ENCODE measurements around the gene WNK2. TPM values are rescaled to one million over a fixed set of nuclear protein-coding genes. Genes with fewer than 3 reads are reported as not detected.

The WNK2 gene
- polyA plus RNA-seq, 2 of the 4 experiments (the other 2 are of a cell fraction) = 2.1 to 6.7 TPM

DNA sequence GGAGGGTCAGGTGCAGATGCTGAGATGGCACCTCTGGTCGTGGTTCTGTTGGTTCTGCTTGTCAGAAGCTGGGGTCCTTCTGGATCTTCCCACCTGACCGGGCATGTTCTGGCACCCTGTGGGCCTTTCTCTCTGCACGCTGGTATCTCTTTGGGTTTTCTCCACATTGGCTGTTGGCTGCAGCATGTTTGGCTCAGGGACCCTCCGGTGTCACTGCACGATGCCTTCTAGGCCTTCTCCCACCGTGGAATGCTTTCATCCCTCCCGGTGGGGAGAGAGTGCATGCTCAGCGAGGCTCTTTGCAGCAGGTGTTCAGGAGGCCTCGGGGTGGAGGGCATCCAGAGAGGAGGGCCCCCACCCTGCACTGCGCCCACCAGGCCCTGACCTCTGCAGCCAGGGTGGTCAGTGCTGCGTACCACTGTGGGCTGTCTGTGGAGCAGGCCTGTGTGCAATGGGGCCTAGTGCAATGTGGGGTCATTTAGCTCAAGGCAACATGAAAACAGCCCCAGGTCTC, 119.4 kb downstream of the WNK2 start:
- WGBS (ENCODE audit: missing lambda C conversion rate) = 86% methylated on average over 9 of the region's 11 CpGs
- ChIA-PET CTCF (interaction anchor here (0.8 to 10.1 kb wide), 24 partner anchors 11 to 300 kb away, joined by 3 to 158 read pairs (median 6); partner anchors contain the start of gene NINJ1), POLR2A (no interaction called here)
- Histone ChIP-seq H3K4me2 (no peak overlapping the region), H3K4me1 (peaks cover 4% of the 10 kb centered on the region; the same call in 1 of the 3 replicates), H3K4me3 (no peak overlapping the region), H3K9me3 (no peaks in the 10 kb centered on the region), H3K27ac (no peak overlapping the region)
- no peak for ATAC-seq
- FAIRE-seq = no peak
- DNase-seq (ENCODE audit: low read depth in 1 of 2, low spot score in 1 of 2) = no peak
- TF ChIP-seq RAD21 (conservative IDR thresholded peaks at IDR 0.05 in 1 of 2, IDR thresholded peaks at IDR 0.05 in 1 of 2) = no peak
- TF ChIP-seq, protein P1, sequence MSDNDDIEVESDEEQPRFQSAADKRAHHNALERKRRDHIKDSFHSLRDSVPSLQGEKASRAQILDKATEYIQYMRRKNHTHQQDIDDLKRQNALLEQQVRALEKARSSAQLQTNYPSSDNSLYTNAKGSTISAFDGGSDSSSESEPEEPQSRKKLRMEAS (IDR thresholded peaks at IDR 0.05) = no peak
- TF ChIP-seq, protein P2, sequence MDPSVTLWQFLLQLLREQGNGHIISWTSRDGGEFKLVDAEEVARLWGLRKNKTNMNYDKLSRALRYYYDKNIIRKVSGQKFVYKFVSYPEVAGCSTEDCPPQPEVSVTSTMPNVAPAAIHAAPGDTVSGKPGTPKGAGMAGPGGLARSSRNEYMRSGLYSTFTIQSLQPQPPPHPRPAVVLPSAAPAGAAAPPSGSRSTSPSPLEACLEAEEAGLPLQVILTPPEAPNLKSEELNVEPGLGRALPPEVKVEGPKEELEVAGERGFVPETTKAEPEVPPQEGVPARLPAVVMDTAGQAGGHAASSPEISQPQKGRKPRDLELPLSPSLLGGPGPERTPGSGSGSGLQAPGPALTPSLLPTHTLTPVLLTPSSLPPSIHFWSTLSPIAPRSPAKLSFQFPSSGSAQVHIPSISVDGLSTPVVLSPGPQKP (IDR thresholded peaks at IDR 0.05; ENCODE audit: low read depth, low read length) = no peak
- TF ChIP-seq HDAC2 (IDR thresholded peaks at IDR 0.05) = no peak
- no peak for TF ChIP-seq HOXB13 (CRISPR knock-in tag; IDR thresholded peaks at IDR 0.05; ENCODE audit: low read depth)
- TF ChIP-seq POLR2AphosphoS2 (conservative IDR thresholded peaks at IDR 0.05; ENCODE audit: low read length) = no peak
- TF ChIP-seq, protein P3, sequence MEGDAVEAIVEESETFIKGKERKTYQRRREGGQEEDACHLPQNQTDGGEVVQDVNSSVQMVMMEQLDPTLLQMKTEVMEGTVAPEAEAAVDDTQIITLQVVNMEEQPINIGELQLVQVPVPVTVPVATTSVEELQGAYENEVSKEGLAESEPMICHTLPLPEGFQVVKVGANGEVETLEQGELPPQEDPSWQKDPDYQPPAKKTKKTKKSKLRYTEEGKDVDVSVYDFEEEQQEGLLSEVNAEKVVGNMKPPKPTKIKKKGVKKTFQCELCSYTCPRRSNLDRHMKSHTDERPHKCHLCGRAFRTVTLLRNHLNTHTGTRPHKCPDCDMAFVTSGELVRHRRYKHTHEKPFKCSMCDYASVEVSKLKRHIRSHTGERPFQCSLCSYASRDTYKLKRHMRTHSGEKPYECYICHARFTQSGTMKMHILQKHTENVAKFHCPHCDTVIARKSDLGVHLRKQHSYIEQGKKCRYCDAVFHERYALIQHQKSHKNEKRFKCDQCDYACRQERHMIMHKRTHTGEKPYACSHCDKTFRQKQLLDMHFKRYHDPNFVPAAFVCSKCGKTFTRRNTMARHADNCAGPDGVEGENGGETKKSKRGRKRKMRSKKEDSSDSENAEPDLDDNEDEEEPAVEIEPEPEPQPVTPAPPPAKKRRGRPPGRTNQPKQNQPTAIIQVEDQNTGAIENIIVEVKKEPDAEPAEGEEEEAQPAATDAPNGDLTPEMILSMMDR (IDR thresholded peaks at IDR 0.05) = no peak
- no peak for TF ChIP-seq ZC3H11A (IDR thresholded peaks at IDR 0.05)
- TF ChIP-seq RARB (CRISPR knock-in tag; IDR thresholded peaks at IDR 0.05) = no peak
- no peak for TF ChIP-seq RFX5 (IDR thresholded peaks at IDR 0.05)
- TF ChIP-seq TP53 (CRISPR knock-in tag; IDR thresholded peaks at IDR 0.05) = no peak
- no peak for TF ChIP-seq EP300 (IDR thresholded peaks at IDR 0.05)
- TF ChIP-seq KDM5A (IDR thresholded peaks at IDR 0.05) = no peak
- no peak for TF ChIP-seq ZSCAN20 (CRISPR knock-in tag; IDR thresholded peaks at IDR 0.05)
- TF ChIP-seq, protein P4, sequence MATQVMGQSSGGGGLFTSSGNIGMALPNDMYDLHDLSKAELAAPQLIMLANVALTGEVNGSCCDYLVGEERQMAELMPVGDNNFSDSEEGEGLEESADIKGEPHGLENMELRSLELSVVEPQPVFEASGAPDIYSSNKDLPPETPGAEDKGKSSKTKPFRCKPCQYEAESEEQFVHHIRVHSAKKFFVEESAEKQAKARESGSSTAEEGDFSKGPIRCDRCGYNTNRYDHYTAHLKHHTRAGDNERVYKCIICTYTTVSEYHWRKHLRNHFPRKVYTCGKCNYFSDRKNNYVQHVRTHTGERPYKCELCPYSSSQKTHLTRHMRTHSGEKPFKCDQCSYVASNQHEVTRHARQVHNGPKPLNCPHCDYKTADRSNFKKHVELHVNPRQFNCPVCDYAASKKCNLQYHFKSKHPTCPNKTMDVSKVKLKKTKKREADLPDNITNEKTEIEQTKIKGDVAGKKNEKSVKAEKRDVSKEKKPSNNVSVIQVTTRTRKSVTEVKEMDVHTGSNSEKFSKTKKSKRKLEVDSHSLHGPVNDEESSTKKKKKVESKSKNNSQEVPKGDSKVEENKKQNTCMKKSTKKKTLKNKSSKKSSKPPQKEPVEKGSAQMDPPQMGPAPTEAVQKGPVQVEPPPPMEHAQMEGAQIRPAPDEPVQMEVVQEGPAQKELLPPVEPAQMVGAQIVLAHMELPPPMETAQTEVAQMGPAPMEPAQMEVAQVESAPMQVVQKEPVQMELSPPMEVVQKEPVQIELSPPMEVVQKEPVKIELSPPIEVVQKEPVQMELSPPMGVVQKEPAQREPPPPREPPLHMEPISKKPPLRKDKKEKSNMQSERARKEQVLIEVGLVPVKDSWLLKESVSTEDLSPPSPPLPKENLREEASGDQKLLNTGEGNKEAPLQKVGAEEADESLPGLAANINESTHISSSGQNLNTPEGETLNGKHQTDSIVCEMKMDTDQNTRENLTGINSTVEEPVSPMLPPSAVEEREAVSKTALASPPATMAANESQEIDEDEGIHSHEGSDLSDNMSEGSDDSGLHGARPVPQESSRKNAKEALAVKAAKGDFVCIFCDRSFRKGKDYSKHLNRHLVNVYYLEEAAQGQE (IDR thresholded peaks at IDR 0.05) = no peak

DNA sequence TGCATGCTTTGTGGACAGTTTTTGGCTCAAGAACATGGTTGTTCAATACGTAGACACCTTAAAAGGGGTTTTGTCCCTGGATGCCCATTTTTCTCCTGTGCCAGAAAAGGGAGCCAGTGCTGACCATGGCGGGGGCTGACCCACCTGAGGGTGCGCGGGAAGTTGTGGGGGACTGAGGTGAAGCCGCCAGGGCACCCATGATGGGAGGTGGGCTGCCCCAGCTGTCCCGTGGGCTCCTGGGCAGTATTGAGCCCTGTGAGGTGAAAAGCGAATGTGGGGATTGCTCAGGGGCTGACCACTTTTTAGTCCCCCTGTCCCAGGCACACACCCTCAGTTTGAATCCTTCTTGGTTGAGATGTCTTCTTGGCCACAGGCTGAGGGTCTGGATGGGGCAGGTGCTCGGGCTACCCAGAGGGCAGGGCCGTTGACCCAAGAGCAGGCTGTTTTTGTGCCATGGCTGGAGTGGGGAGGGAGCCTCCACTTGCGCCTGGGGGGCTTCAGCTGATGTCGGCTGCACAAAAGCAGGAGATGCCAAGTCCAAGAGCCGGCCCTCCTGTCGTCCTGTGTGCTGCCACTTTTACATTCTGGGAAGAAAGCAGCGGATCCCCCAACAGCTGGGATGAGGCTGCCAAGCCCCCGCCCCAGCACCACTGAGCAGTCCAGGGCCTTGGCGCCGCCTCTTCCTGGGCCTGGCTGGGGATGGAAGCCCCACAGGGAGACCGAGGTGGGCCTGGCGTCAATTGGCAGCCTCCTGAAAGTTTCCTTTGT, 120.1 kb downstream of the WNK2 start:
- no peak for FAIRE-seq

More for the DNA sequence above, 120.1 kb downstream of the WNK2 start:
- no peaks in the 10 kb centered on the region for H3K9me3 ChIP-seq
- no peak overlapping the region for H3K4me2 ChIP-seq
- no peak overlapping the region for H3K27ac ChIP-seq
- no peak for ATAC-seq
- no peak for DNase-seq (ENCODE audit: low read depth in 1 of 2, low spot score in 1 of 2)
- POLR2A ChIA-PET = interaction anchor here (1.5 kb wide), 1 partner anchor 147 kb away, joined by 3 read pairs; no protein-coding TSS in a partner anchor
- 85% methylated on average over 15 of the region's 19 CpGs for WGBS (ENCODE audit: missing lambda C conversion rate)
- CTCF ChIA-PET = interaction anchor here (0.6 to 10.1 kb wide), 33 partner anchors 10 to 347 kb away, joined by 3 to 158 read pairs (median 6); partner anchors contain the start of genes NINJ1 and WNK2
- no peaks in the 10 kb centered on the region for H3K4me1 ChIP-seq
- no peak overlapping the region for H3K4me3 ChIP-seq
- TF ChIP-seq CBX2 (IDR thresholded peaks at IDR 0.05; ENCODE audit: borderline replicate concordance, low read depth) = no peak
- no peak for TF ChIP-seq JUN (IDR thresholded peaks at IDR 0.05)
- TF ChIP-seq CHD4 (IDR thresholded peaks at IDR 0.05; ENCODE audit: borderline replicate concordance) = no peak
